ENCODE measurements around the gene PKD1L1. TPM values are rescaled to one million over a fixed set of nuclear protein-coding genes. Genes with fewer than 3 reads are reported as not detected.

Gene PKD1L1
- total RNA-seq, 1 experiment from 2014 or later, result 0.17 TPM

DNA sequence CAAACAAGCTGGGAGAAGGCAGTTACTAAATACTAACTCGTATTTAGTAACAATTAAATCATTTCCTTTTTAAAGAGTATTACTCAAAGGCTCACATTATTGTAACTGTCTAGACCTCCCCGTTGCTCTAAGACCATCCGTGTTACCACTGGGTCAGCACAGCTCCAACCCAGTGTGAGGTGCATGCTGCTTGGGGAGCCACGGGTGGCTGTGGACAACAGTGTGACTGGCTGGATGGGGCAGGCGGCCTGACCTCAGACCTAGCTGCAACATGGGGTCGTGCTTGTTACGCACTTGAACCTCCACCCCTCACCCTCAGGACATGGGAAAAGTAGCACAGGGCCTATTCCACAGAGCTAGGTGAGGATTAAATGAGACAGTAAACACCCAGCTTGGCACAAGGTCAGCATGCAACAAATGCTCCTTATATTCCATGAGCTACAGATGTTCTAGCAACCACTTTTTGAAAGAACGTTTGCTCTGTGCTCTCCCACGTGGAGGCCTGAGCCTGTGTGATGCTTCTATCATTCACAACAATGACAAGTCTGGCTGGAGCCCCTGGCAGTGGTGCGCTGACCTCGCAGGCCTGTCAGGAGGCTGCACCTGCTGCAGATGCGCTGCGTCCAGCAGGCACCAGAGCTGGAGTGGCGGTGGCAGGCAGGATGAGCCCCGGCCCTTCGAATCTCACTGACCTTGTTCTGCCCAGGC is 135.7 kb downstream of the PKD1L1 start:
- Histone ChIP-seq H3K27ac (ENCODE audit: insufficient read length, low read depth, low read length) (no peak overlapping the region), H4K8ac (replicated peaks; ENCODE audit: insufficient read length, low read depth, low read length) (no peak overlapping the region), H2BK15ac (ENCODE audit: low read depth, low read length) (no peak overlapping the region), H3K27me3 (ENCODE audit: insufficient read depth, low read length) (no peaks in the 10 kb centered on the region), H3K79me1 (ENCODE audit: insufficient read depth, low read depth, low read length, poor library complexity, severe bottlenecking) (no peaks in the 10 kb centered on the region), H3K23ac (ENCODE audit: insufficient read length, low read depth, low read length) (no peak overlapping the region), H3K23me2 (ENCODE audit: insufficient read length, low read depth, low read length, poor library complexity, severe bottlenecking) (no peaks in the 10 kb centered on the region), H3K56ac (ENCODE audit: insufficient read length, low read depth, low read length) (no peak overlapping the region), H2BK120ac (ENCODE audit: low read depth, low read length, poor library complexity, severe bottlenecking) (no peak overlapping the region), H4K5ac (ENCODE audit: insufficient read length, low read depth, low read length) (no peak overlapping the region), H2AFZ (ENCODE audit: low read length) (no peak overlapping the region), H2BK12ac (ENCODE audit: insufficient read length, low read depth, low read length) (no peak overlapping the region), H3K79me2 (ENCODE audit: insufficient read depth, low read length) (no peaks in the 10 kb centered on the region), H3T11ph (ENCODE audit: low read length) (no peak overlapping the region), H3K9me3 (ENCODE audit: control insufficient read depth, low read depth, low read length) (no peaks in the 10 kb centered on the region), H3K4me1 (ENCODE audit: insufficient read depth, low read length) (no peaks in the 10 kb centered on the region), H2BK20ac (ENCODE audit: low read depth, low read length, poor library complexity, severe bottlenecking) (no peak overlapping the region), H2AK5ac (ENCODE audit: insufficient read length, low read length) (no peak overlapping the region), H3K4ac (ENCODE audit: low read depth, low read length) (no peak overlapping the region), H4K20me1 (ENCODE audit: control insufficient read depth, insufficient read depth, insufficient read length) (no peaks in the 10 kb centered on the region), H3K14ac (ENCODE audit: insufficient read depth, low read length) (no peak overlapping the region), H2BK5ac (ENCODE audit: insufficient read length, low read length) (no peak overlapping the region), H4K91ac (ENCODE audit: insufficient read length, low read depth, low read length) (no peak overlapping the region), H3K18ac (ENCODE audit: insufficient read length, low read depth, low read length) (no peak overlapping the region), H3K4me2 (ENCODE audit: insufficient read depth, insufficient read length, low read length) (no peak overlapping the region), H3K9ac (ENCODE audit: extremely low read depth, insufficient read length, low read length) (no peak overlapping the region)
- Mint-ChIP-seq H3K27ac (no peak overlapping the region), H3K27me3 (ENCODE audit: low read depth) (no peaks in the 10 kb centered on the region; the same call in 1 of the 2 replicates), H3K4me1 (peaks cover 4 to 10% of the 10 kb centered on the region in 2 experiments; a peak in 3 of 4 replicates), H3K4me3 (no peak overlapping the region), H3K36me3 (ENCODE audit: insufficient read depth in 1 of 3, low read depth in 3 of 3) (no peaks in the 10 kb centered on the region), H3K9me3 (no peaks in the 10 kb centered on the region)
- TF ChIP-seq CTCF (conservative IDR thresholded peaks at IDR 0.05), result no peak
- WGBS (ENCODE audit: extremely low coverage, insufficient read length, low lambda C conversion rate), result no CpG with 5 or more reads among the region's 16 CpGs
- no peak for DNase-seq
